Measurements from ENCODE around the gene PER1.
"Not testable (repeated sequence)": the region's sequence is repeated elsewhere in the genome, so short reads cannot be mapped to it uniquely, and the experiment has no call there.

The PER1 gene

GRCh38 chr17:8121681-8122421, 30.4 kb downstream of the PER1 start:
- peak in 1 of 2 donors; percentile 60 for DNase-seq (ENCODE audit: low read depth in 2 of 2)

DNA sequence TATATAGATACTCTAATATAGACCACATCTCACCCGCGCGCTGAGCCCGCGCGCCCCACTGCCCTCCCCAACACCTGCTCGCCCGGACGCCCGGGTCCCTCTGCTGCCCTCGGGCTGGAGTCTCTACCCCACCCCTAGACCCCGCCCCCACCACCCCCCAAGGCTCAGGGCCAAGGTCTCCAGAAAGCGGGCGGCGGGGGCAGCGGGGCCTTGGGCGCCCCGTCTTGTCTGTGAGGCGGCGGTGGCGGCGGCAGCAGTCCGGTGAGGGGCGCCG, 30.9 kb downstream of the PER1 start:
- no peak for DNase-seq (ENCODE audit: low read depth in 2 of 2)

DNA sequence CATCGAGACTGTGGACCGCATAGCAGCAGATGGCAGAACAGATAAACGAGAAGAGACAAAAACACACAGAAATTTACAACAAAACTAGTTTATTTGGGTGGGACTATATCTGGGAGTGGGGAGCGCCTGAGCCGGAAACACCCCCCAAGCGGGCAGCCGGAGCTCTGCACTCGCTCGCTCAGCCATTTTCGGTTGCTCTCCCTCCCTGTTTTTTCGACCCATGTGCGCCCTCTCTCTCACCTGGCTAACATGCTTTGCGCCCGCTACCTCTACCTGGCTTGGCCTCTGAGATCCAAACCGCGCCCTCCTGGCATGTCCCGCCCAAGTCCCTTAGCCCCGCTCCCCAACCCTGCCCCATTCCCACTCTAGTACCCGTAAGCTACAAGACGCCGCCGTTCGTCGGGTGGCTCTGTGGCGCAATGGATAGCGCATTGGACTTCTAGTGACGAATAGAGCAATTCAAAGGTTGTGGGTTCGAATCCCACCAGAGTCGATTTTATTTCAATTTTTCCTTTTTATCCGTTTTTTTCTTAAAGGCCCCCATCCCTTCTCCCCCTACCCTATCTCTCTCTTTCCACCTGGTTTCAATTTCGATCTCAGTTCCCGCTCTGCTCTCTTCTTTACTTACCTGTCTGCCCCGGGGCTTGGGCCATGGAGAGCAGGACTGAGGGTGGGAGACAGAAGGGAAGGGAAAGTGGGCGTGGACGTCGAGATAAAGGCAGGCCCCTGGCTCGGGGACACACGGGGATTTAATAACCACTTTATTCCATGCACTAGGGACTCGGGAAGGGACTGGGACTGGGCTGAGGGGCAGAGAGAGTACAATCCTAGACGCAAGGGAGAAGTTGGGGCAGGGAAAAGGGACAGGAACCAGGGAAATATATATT, 31.4 kb downstream of the PER1 start:
- peak; percentile 68 to 74 for DNase-seq (ENCODE audit: low read depth in 2 of 2)

- DNase-seq (ENCODE audit: low read depth in 2 of 2) = peak; percentile 84 to 90
Observed at GRCh38 chr17:8119581-8120519, 32.4 kb downstream of the PER1 start.

DNA sequence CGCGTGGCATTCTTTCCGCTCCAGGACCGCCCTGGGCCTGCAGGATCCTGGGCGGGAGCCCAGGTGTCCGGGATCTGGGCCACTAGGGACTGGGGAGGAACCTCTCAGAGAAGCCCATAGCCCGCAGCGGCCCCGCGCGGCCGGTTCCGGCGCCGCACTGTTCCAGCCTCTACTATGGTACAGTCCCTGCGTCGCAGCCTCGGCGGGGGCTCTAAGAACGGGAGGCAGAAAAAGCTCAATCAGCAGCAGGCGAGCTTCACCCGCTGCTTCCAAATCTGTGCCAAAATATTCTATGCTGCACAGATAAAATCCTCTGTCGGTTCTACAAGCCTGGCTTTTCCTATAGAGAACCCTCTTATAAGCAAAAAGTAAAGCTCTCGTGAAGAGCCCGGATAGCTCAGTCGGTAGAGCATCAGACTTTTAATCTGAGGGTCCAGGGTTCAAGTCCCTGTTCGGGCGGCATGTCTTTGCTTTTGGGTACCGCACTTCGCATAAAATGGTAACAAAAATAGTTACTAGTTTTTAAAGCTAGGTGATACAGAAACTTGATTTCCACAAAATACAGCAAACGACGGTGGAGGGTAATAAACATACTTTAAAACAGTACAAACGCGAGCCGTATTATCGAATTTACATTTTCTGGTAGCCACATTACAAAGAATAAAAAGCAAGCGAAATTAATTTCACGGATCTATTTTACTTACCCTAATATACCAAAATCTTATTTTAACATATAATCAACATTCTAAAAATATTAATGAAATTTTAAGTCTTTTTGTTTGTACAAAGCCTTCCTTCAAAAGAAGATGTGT, 33.2 kb downstream of the PER1 start:
- peak; percentile 78 to 85 for DNase-seq (ENCODE audit: low read depth in 2 of 2)

GRCh38 chr17:8117980-8118768, 34.0 kb downstream of the PER1 start, which contains the start of gene ALOXE3:
TSS of gene ALOXE3 (minus strand) at chr17:8118514. CDS start at chr17:8117990, 524 bp downstream.
- no peak for DNase-seq (ENCODE audit: low read depth in 2 of 2)

DNA sequence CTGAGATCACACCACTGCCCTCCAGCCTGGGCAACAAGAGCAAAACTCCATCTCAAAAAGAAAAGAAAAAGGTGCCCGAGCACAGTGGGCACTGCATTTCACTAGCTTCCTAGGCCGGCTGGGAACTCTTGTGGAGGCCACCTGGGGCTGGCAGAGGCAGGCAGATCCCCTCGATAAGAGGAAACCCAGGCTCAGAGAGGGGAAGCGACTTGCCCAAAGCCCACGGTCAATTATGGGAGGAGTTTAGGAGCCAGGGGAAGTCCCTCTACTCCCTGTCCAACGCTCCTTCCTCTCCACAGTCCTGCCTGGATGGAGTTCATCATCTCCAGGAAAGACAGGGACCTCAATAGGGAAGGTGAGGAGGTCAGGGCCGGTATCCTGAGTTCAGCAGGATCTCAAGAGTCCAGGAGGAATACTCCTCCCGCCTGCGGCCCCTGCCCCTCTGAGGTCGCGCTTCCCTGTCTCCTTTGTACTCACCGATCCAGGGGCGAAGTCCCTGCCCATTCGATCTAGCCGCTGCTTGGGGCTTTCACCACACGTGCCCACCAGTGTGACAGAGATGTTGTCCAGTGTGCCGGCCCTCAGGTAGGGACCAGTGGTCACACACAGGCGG, 34.7 kb downstream of the PER1 start:
- no peak for DNase-seq (ENCODE audit: low read depth in 2 of 2)

DNA sequence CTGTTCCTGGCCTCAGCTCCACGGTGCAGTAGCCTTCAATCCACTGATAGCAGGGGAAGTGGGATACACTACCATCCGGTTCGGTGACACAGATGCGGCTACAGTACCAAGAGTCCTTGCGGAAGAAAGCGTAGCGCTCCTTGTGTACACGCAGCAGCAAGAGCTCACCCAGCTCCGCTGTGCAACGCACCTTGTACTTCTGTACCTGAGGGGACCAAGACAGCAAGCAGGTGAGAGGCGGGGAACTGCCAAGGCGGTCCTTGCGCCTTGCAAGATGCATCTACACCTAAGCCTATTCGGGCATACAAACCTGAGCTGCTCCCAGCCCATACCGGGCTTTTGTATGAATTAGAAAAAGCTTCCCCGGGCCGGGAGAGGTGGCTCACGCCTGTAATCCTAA, 35.4 kb downstream of the PER1 start:
- no peak for DNase-seq (ENCODE audit: low read depth in 2 of 2)

DNA sequence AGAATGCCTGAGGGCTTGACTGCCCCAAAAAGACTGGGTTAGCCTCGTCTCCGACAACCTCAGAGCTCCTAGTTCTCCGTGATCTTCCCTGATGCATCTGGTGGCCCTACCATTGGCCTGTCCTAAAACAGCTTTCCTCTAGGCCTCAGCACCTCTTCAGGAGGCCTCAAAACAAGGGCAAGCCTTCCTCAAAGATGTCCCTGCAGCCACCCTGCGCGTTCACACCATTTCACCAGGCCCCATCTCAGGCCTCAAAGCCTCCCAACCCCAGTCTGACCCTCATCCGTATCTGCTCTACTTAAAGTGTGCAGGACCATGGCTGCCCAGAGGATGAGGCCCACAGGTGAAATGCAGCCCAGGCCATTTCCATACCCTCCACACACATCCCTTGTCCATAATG, 41.3 kb downstream of the PER1 start:
- no peak for DNase-seq (ENCODE audit: low read depth in 2 of 2)

DNA sequence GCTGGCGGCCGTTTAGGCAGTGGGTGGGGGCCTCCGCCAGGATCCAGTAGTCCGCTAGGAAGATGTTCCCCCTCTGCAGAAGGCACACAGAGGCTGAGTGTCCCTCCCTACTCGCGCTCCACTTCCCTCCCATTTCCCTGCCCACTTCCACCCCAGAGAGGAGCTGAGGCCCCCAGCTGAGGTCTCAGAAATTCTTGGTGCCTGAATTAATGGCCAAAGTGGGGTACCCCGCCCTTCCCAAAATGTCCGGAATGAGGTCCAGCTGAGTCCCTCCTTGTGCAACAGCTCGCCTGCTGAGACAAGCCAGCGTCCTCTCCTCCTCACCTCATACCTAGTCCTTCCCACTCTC, 41.8 kb downstream of the PER1 start:
- DNase-seq (ENCODE audit: low read depth in 2 of 2) = no peak

- DNase-seq (ENCODE audit: low read depth in 2 of 2) = peak in 1 of 2 donors; percentile 80
Observed at GRCh38 chr17:8109661-8110455, 42.3 kb downstream of the PER1 start.

DNA sequence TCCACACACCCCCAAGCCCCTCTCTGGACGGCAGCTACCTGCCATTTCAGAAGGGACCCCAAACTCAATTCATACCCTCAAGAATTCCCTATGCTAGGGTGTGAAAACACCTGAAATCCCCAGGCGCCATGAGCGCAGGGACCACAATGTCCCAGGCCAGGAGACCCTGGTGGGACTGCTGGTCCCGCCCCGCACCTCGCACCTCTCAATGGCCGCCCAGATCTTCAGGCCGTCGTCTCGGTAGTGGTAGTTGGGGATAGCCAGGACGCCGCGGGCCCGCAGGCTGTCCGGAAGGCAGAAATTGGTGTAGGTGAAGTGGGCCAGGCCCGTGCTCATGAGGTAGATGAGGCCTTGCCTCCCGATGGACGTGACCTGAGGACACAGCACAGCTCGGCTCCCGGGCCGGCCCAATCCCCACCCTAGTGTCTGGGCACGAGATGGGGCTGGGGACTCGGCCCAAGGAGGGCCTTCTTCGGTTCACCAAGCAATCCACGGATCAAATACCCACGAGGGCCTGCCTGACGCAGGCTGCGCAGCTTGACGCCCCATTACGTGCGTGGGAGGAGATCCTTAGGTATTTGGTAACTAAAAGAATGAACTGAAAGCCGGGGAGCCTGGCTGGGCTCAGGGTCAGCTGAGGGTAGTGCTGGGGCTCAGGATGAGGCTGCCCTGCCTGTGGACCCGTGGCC, 43.1 kb downstream of the PER1 start:
- no peak for DNase-seq (ENCODE audit: low read depth in 2 of 2)

- not testable (repeated sequence) for DNase-seq (ENCODE audit: low read depth in 2 of 2)
Observed at GRCh38 chr17:8106980-8107379, 45.2 kb downstream of the PER1 start.

DNA sequence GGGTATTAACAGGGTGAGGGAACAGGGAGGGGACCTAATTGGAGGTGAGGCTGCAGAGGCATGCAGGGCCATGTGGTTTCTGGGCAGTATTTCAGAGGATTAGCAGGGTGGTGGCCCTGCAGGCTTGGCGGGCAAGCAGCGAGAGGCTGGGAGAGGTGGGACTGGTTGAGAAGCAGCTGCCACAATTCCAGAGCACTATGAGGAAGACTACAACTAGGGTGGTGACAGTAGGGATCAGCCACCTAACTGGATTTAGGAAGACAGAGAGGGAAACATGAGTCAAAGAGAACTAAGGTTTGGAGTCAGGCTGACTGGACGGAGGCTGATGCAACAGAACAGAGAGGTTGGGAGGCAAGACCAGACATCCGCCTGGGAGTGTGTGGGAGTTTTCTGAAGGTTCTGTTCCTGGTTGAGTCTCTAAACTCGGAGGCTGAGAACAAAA, 46.2 kb downstream of the PER1 start:
- no peak for DNase-seq (ENCODE audit: low read depth in 2 of 2)

DNA sequence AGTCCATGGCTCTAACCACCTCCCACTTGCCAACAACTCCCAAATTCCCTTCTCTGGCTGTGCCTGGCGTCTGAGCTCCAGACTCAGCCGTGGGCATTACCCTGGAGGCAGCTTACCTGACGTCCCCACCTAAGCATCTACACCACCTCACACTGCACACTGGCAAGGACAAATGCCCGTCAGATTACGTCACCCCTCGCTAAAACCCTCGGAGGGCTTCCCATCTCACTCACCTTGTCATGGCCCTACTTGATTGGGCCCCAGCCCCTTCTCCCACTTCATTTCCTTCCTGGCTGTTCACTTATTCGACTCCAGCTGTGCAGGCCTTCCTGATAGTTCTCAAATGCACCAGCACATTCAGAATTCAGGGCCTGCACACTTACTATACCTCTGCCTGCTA, 47.3 kb downstream of the PER1 start:
- DNase-seq (ENCODE audit: low read depth in 2 of 2) = no peak

DNA sequence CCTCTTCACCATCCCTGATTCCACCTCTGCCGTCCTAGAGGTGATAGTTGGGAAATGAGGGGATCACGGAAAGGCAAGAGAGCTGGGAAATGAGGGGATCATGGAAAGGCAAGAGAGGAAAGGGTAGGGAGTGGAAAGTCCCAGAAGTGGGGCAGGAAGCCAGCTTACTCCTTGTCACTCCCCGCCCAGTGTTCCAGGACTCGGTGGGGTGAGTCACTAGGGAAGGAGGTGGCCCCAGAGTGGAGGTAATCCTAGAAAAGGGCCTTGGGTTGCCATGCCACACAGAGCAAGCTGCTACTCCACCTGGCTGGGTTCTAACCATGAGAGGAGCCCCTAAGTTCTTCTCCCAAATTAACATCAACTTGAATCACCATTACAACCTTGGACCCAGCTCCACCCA, 48.7 kb downstream of the PER1 start:
- DNase-seq (ENCODE audit: low read depth in 2 of 2) = no peak

GRCh38 chr17:8101721-8102120, 50.5 kb downstream of the PER1 start:
- no peak for DNase-seq (ENCODE audit: low read depth in 2 of 2)

GRCh38 chr17:8100763-8101162, 51.4 kb downstream of the PER1 start:
- no peak for DNase-seq (ENCODE audit: low read depth in 2 of 2)

DNA sequence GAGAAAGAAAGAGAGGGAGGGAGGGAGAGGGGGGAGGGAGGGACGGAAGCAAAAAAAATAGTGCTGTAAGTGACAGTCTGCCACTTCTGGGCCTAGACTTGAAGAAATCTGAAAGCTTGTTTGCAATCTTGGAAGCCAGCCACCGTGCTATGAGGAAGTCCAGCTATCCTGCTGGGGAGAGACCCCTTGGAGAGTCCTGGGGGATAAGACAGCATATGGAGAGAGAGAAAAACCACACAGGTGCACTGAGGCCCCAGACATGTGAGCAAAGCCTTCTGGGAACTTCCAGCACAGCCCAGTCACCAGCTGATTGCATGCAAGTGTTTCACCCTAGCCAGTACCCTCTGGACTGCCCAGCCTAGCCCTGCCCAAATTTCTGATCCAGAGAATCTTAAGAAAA, 52.1 kb downstream of the PER1 start:
- DNase-seq (ENCODE audit: low read depth in 2 of 2) = no peak
